Hematopoietic multipotent progenitor cell treated with erythropoietin and hydrocortisone succinate and interleukin-3 and kit ligand, for 8 days (in vitro differentiated cells): ENCODE data around the gene DDC.
"Not testable (repeated sequence)": the region's sequence is repeated elsewhere in the genome, so short reads cannot be mapped to it uniquely, and the experiment has no call there.

ENCODE experiments used
- DNase-seq: peaks from one replicate; pipeline ENCODE4 v3.0.0-alpha.2; 2015

The DDC gene

DNA sequence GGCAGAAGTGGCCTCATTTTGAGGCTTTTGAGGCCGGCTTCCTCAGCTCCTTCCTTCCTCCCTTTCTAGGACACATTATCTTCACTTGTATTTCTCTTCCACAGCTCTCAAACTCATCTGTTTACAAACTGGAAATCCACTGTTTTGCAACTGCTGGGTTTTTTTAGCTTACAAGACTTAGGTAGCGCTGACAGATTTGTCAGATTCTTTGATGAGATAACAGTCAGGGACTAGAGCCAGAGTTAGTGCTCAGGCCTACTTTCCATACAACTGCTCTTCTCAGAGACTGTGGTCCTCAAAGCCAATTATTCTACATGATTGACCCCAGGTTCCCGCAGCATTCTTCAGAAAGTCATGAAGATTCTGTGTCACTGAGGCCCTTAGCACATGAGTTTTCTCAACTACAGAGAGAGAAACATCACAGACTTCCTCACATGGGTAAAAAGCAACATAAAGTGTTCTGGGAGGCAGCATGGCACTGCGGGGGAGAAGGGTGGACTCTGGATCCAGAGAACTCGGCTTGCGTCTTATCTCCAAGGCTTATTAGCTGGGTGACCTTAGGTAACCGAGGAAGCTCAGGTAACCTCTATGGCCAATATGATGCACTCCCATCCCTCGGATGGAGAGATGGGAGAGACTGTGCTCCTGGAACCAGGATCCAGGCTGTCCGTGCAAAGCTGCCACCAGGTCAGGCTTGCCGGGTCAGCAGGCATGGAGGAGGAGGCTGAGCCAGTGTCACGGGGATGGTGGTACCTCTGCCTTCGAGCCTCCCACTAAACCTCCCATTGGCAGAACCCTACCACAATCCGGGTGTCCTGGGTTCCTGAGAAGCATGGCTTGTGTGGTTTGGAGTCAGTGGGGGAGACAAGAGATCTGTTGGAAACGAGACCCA lies 10.5 kb downstream of the DDC start:
- DNase-seq = no peak

- DNase-seq = no peak
Measured at GRCh38 chr7:50553973-50554372, 11.2 kb downstream of the DDC start.

DNA sequence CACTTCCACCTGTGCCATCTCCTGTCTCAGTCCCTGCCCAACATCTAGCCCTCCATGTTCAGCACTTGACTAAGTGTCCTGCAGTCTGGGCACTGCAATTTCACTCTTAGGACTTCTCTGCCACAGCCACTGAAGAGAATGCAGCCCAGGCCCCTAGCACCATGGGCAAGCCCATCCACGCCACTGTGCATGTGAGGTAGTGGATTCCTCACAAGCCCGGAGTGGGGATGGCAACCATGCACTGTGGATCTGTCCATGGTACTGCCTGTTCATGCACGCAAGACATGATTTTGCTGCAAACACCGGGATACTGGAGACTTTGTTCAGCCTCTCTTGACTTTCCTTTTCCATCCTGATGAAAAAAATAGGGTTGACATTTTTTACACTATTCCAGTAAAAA lies 12.3 kb downstream of the DDC start:
- peak; percentile 17 for DNase-seq

- no peak for DNase-seq
Measured at GRCh38 chr7:50552139-50552538, 13.1 kb downstream of the DDC start.

DNA sequence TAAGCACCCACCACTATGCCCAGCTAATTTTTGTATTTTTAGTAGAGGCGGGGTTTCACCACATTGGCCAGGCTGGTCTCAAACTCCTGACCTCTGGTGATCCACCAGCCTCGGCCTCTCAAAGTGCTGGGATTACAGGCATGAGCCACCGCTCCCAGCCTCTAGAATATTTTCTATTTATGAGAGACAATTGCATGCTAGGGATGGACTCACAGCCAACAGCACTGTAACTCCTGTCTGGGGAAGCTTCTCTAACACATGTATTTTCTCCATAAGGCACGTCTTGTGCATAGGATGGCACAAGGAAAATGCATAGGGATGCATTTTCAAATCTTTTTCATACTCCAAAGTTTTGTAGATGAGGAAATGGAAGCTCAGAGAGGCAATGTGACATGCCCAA lies 19.6 kb downstream of the DDC start:
- not testable (repeated sequence) for DNase-seq

DNA sequence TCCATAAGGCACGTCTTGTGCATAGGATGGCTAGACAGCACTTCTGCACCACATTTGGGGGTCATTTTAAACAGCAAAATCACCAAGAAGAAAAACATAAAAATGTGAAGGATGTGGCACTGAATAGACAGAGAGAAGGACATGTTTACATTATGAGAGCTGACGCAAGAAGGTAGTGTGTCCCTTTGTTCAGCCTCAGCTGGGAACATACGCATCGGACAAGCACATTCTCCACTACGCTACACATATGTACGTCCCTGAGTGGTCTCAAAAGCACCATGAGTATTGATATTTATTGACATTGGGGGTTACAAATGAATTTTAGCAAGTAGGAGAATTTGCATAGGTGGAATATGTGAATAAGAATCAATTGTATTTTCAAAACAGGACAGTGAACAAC lies 20.2 kb downstream of the DDC start:
- DNase-seq = no peak

DNA sequence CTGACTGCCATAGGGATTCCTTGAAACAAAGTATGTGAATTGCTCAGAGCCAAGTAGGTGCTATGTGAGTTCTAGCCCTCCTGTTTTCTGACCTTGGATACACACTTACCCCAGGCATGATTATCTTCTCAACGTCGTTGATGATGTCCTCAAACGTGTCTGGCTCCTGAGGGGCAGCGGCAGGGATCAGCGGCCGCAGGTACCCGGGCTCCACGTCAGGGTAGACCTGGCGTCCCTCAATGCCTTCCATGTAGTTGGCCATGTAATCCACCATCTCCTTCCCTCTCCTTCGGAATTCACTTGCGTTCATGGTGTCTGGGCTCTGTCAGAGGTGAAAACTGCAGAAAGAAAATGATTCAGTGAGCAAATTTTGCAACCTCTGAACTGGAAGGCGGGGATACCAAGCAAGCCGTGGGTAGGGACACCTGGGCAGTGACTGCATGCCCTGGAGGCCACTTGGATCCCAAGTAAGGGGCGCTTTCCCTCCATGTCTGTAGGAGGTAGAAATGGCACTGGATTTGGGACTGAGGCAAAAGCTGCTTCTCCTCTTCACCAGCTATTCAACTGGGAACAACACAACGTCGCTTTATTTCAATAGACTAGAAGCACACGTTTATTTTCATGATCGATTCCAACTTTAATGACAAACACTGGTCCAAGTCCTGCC lies 21.3 kb downstream of the DDC start:
- DNase-seq = no peak

- no peak for DNase-seq
Measured at GRCh38 chr7:50542132-50542531, 23.1 kb downstream of the DDC start.

GRCh38 chr7:50540785-50541579 lies 24.2 kb downstream of the DDC start:
- no peak for DNase-seq

GRCh38 chr7:50539725-50540124 lies 25.5 kb downstream of the DDC start:
- DNase-seq = no peak

- DNase-seq = no peak
Measured at GRCh38 chr7:50538478-50538877, 26.7 kb downstream of the DDC start.

- DNase-seq = no peak
Measured at GRCh38 chr7:50537417-50537816, 27.8 kb downstream of the DDC start.

GRCh38 chr7:50535291-50535711 lies 29.9 kb downstream of the DDC start:
- DNase-seq = not testable (repeated sequence)

DNA sequence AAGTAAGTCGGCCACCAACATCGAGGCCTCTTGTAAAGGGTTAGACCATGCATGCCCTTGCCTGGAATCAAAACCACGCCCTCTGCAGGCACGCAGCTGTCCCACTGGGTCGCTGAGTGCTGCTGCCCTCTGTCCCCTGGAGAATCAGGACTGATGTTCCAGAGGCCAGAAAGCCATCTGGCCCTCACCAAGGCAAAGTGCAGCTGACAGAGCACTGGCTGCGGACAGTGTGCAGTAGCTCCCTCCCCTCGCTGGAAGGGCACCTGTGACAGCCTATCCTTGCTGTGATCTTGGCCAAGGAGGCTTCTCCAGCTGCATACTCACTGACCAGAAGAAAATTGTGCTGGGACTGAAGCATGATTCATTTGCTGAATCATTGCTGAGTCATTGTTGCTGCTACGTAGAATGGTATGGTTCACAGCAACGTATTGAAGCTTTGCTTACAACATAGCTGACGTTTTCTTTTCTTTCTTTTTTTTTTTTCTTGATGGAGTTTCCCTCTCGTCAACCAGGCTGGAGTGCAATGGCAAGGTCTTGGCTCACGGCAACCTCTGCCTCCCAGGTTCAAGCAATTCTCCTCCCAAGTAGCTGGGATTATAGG lies 30.4 kb downstream of the DDC start:
- peak; percentile 88 for DNase-seq

DNA sequence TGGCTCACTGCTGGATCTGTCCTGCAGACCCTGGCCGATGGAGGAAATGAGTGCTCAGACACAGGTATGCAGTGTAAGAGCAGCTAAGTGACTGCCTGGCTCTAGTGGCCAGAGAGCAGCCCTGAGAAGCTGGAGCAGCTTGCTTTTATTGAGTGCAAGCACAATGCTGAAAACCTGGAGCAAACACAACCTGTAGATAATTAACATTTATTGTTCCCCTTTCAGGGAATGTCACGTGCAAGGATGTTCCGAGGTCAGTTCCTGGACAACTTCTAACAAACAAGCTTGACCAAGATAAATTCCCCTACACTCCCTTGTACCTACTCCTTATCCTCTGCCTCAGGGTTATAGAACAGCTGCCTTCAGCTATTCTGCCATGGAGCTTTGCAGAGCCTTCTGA lies 31.3 kb downstream of the DDC start:
- DNase-seq = no peak

DNA sequence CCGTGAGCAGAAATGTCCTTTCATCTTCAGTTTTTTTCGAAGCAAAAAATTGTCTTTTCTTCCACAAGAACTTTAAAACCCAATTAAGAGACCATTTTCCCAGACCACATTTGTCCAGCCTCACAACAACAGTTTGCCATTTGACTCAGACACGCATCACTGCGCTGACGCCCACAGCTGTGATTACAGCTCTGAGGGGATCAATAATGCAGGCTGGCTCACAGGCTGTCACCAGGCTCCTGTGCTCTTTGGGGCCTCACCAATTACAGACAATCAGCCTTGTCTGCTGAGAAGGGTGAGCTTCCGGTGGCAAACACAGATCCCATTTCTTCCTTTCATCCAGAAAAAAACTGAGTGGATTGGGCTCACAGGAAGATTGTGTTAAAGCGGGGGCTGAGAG lies 33.3 kb downstream of the DDC start:
- no peak for DNase-seq

- DNase-seq = no peak
Measured at GRCh38 chr7:50531401-50531911, 33.7 kb downstream of the DDC start.

- no peak for DNase-seq
Measured at GRCh38 chr7:50530766-50531165, 34.4 kb downstream of the DDC start.

- DNase-seq = no peak
Measured at GRCh38 chr7:50529093-50529862, 35.9 kb downstream of the DDC start.

DNA sequence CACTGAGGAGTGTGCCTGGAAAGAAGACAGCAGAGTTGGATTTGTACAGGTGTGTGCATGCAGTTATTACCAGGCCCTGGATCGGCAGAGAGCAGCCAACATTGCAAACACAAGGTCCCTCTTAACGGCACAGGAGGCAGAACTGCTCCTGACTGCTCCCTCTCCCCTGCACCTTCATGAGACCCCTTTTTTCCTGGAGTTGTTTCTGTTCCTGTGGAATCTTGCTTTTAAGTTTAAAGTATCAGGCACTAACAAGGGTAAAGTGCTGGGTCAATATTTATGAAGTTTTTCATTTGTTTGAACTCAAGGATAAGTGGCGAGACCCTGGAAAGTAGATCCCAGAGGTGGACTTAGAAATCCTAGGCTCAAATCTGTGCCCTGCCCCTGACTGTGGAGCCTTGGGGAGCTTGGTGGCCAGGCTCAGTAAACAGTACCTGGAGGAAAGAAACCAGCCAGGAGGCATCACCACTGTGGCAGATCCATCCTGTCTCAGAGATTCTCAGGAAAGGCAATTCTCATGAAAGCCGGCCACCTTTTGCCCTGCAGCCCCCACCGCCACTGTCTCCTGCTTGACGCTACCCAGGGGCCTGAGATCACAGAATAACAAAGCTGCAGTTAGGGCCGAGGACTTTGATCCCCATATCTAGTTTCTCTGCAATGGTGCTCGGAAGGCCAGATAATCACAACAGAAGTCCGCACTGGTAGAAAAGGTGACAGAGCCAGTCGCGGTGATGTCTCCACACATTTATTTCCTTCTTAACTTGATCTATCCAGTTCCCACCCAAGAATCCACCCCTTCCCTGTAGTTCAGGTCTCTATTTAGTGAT lies 36.7 kb downstream of the DDC start:
- no peak for DNase-seq

DNA sequence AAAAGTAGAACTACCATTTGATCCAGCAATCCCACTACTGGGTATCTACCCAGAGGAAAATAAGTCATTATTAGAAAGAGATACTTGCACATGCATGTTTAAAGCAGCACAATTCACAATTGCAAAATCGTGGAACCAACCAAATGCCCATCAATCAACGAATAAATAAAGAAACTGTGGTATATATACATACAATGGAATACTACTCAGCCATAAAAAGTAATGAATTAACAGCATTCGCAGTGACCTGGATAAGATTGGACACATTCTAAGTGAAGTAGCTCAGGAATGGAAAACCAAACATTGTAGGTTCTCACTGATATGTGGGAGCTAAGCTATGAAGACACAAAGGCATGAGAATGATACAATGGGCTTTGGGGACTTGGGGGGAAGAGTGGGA lies 45.9 kb downstream of the DDC start:
- not testable (repeated sequence) for DNase-seq
